GM19238 (cell line): Measurements from ENCODE around the gene KCNQ2.

Experiments
- DNase-seq: peaks from one replicate; pipeline ENCODE4 v3.0.0; 2011; ENCODE audit warnings: low spot score; ENCODE audit not compliant: insufficient read length

KCNQ2 gene

DNA sequence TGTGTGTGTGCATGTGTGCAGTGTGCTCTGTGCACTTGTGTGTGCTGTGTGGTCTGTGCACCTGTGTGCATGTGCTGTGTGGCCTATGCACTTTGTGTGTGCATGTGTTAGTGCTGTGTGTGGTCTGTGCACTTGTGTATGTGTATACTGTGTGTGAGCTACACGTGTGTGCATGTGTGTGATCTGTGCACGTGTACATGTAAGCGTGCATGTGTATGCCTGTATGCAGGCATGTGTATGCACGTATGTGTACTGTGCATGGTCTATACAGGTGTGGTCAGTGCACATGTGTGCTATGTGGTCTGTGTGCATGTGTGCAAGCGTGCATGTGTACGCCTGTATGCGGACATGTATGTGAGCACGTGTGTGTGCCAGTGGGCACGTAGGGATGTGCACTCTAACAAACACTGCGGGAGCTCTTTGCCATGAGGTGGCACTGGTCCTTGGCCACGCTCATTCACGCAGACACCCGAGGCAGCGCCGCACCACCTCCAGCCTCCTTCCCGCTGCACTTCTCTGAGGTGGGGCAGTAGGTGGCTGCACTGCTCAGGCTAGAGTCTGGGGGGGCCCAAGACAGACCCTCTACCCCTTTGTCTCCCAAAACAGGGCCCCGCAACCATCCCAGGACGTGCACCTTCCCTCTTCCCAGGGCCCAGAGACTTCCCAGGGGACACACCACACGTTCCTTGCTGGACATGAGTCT lies 68.9 kb downstream of the KCNQ2 start:
- no peak for DNase-seq

- no peak for DNase-seq
These were observed 69.6 kb downstream of the KCNQ2 start for GRCh38 chr20:63402860-63403220.

DNA sequence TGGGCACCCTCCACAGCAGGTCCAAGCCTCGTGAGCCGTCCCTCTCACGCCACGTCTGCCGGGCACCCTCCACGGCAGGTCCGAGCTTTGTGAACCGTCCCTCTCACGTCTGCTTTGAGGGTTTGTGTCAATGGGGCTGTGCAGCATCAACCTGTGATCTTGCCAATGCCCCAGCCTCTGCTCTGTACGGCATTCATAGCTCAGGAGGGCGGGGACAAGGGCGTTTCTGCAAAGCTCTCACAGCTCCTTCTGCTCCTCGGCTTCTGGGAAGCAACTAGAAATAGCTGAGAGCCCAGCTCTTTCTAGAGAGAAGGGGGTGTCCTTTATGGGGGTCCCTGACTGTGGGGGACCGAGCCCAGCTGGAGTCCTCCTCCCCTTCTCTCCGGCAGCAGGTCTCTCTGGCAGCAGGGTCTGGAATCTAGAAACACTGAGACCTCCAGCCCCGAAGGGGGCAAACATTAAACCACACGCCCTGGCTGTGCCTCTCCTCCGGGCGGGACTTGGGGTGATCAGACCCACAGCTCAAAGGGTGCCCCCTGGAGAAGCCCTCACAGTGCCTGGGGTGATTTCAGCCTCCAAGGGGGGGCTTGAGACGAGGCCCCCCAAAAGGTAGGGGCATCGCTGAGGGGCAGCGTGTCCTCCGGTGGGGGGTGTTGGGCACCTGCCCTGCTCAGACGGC lies 70.1 kb downstream of the KCNQ2 start:
- no peak for DNase-seq

- no peak for DNase-seq
These were observed 70.9 kb downstream of the KCNQ2 start for GRCh38 chr20:63401384-63402110.

DNA sequence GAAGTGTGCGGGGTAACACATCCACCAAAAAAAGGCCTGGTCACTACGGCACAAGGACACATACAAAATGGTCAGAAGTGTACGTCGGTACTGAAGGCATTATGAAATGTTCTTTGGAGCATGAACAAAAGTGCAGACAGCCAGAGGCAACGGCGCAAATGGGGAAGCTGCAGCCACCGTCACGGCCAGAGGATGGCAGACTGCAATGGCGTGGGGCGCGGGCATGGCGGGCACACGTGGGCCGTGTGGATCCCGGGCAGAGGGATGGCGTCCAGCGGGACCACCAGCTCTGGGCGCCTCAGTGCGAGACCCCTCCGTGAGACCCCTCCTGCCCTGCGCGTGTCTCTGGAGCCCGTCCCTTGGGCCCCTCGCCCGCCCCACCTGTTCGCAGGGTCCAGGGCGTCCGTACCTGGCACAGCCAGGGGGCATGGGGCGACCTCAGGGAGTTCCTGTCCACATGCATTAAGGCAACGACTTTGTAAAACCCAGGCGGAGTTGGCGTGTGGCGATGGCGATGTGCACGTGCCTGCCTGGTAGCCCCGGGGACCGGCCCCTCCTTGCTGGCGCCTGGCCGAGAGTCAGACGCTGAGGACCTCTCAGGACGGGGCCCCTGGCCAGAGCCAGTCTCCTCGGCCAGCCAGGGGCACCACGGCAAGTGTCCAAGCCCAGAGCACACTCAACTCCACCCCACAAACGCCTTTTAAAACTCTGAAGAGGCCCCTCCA lies 71.8 kb downstream of the KCNQ2 start:
- no peak for DNase-seq

- no peak for DNase-seq
These were observed 72.7 kb downstream of the KCNQ2 start for GRCh38 chr20:63399596-63400375.

GRCh38 chr20:63398744-63399514 lies 73.5 kb downstream of the KCNQ2 start:
- DNase-seq: no peak

GRCh38 chr20:63397946-63398450 lies 74.5 kb downstream of the KCNQ2 start:
- DNase-seq: no peak

DNA sequence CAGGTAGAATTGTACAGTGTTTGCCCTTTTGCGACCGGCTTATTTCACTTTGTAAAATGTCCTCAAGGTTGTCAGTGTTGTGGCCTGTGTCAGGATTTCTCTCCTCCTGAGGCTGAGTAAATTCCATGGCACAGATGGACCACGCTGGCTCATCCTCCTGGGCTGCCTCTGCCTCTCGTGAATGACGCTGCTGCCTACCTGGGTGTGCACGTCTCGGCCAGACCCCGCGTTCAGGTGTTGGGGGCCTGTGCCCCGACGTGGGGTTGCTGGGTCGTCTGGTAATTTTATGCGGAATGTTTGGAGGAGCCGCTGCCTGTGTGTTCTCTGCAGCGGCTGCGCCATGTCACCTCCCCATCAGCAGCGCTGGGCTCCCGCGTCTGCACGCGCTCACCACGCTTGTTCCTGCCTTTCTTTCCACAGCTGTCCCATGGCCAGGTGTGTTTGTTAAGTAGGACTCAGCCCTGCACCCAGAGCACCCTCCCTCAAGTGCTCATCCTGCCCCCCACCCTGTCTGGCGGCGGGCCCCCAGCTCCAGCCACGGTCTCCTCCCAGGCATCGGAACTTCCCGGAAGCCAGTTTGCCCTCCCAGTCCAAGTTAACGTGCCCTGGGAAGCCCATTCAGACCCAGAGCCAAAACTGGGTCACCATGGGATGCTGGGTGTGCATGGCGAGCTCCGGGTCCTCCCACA lies 75.2 kb downstream of the KCNQ2 start:
- no peak for DNase-seq

- DNase-seq: no peak
These were observed 76.2 kb downstream of the KCNQ2 start for GRCh38 chr20:63396300-63396699.

GRCh38 chr20:63395723-63396122 lies 76.7 kb downstream of the KCNQ2 start:
- no peak for DNase-seq

GRCh38 chr20:63394920-63395455 lies 77.5 kb downstream of the KCNQ2 start:
- no peak for DNase-seq

DNA sequence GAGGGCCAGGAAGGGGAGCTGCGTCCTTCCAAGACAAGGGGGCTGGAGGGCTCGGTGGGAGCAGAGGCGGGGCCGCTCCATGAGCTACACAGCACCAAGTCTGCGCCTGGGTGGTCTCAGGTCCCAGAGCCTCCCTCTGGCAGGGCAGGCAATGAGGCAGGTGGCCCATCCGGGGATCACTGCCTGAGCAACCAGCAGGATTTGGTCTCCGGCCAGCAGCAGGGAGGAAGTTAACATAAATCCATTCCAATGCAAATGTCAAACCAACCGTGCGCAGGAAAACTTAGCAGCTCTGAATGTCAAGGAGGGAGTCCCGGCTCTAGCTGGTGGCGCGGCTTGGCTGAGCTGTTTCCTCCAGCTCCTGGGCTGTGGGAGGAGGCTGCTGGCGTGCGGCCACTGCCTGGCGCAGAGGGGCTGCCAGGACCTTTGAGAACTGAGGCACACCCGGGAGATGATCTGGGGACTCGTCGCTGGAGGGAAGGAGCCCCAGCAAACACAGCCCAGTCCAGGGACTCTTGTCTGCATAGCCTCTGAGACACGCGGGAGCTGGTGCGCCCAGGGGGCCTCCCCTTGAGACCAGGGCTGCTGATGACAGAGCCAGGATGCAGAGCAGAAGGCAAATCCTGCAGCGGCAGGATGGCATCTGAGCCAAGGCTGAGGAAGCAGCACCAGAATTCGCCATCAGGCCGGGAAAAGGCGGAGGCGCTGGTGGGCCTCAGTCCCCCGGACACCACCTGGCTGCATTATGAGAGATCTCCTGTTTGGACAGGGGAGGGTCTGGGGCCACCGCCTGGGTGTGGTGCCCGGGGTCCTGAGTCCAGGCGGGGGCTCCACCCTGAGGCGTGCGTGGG lies 78.2 kb downstream of the KCNQ2 start:
- no peak for DNase-seq

DNA sequence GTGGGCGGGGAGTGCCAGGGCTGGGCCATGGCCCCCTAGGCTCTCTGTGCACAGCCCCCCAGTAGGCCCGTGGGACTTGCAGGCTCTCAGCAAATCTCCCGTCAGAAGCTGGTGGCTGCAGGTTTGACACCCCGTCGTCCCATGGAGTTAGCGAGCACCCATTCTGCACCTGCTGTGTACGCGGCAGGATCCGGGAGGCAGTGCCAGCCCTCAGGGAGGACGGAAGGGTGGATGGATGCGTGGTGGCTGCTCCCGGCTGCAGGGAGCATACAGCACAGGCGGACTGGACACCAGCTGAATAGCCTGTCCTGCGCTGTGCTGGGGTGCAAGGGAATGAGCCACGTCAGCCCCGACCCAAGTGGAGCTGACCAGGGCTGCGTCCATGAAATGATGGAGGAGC lies 78.9 kb downstream of the KCNQ2 start:
- no peak for DNase-seq

DNA sequence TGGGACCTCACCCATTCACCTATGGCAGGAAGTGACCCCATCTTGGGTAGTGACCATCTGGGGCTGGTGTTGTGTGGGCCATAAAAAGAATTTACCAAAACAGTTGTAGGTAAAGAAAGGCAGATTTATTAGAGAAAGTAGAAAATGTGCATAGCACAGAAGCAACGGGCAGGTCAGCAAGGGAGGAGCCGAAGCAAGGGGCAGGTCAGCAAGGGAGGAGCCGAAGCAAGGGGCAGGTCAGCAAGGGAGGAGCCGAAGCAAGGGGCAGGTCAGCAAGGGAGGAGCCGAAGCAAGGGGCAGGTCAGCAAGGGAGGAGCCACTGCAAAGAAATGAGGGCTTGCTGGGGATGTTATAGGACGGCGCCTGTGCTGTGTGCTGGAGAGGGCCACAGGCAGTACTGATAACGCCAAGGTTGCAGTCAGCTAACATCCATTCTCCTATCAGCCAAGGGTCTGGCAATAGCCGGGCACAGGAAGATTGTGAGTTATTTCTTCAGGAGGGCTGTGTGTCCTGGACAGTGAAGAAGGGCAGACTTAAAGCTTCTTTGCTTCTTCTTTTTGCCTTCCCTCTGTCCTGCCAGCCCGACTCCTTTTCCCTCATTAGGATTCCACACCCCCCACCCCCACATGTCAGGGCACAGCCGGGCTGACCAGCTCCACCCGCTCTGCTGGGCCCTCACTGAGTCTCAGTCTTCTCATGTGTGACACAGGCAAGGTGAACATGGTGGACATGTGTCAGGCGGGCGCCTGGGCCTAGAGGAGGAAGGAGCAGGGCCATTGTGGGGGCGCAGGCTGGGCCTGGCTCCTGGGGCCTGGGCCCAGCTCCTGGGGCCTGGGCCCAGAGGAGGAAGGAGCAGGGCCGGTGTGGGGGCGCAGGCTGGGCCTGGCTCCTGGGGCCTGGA lies 79.7 kb downstream of the KCNQ2 start:
- DNase-seq: no peak

GRCh38 chr20:63387917-63388316 lies 84.5 kb downstream of the KCNQ2 start:
- no peak for DNase-seq

GRCh38 chr20:63387393-63387792 lies 85.1 kb downstream of the KCNQ2 start:
- no peak for DNase-seq
